GM12878 (cell line): ENCODE results near the gene CETN3. TPM values are rescaled to one million over a fixed set of nuclear protein-coding genes. Genes with fewer than 3 reads are reported as not detected.

Experiments
- ATAC-seq: fragments of 200-7000 bp; cut with Tn5 transposase; 3 replicates; pipeline ENCODE4 v1.9.1; 2020; ENCODE audit warnings: mild to moderate bottlenecking, moderate library complexity
- BruUV-seq: library from RNA; stranded (reverse); fragments of 400-500 nt; replicated peaks from 2 replicates; lab custom pipeline; 2021; lab: Mats Ljungman, UMichigan
- CTCF ChIA-PET: fragments of 300-600 bp; sonication (Branson Sonifier 250); formaldehyde crosslinking; extraction: SDS; loops from one replicate; lab custom pipeline; 2021; ENCODE audit warnings: inconsistent platforms; lab: Yijun Ruan, JAX
- POLR2A ChIA-PET: fragments of 350-600 bp; formaldehyde crosslinking; extraction: SDS; loops from one replicate; lab custom pipeline; 2021; ENCODE audit warnings: inconsistent platforms; lab: Charles Lee
- RAD21 ChIA-PET: fragments of 300-600 bp; sonication (Branson Sonifier 250); formaldehyde crosslinking; loops from one replicate; lab custom pipeline; 2023; ENCODE audit warnings: antibody characterized with exemption; ENCODE audit not compliant: unreplicated experiment; lab: Charles Lee
- SMC1A ChIA-PET: fragments of 300-600 bp; sonication (Branson Sonifier 250); formaldehyde crosslinking; loops from one replicate; lab custom pipeline; 2023; ENCODE audit not compliant: unreplicated experiment, uncharacterized antibody; lab: Charles Lee
- DNase-seq: peaks from one replicate; pipeline ENCODE4 v3.0.0-alpha.2; 2011; ENCODE audit warnings: low read depth, low spot score
- FAIRE-seq: peaks from 3 replicates; lab custom pipeline; 2011; peaks lifted over from hg19 to GRCh38; lab: Jason Lieb, UNC
- H2AFZ ChIP-seq: 2 replicates; pipeline ENCODE4 v1.6.0; 2011; ENCODE audit warnings: low read depth, low read length, control low read depth; ENCODE audit not compliant: control insufficient read depth
- H3K27ac ChIP-seq: 2 replicates; pipeline ENCODE4 v1.5.1; 2011; ENCODE audit warnings: control low read depth; ENCODE audit not compliant: control insufficient read depth, insufficient read depth
- H3K27me3 ChIP-seq, 2 experiments: replicated peaks in 1 of 2; 2 replicates each; pipeline versions ENCODE4 v1.6.0 to v1.6.1; 2011; ENCODE audit warnings: low read length in 1 of 2; ENCODE audit not compliant: control insufficient read depth in 2 of 2, insufficient read depth in 2 of 2
- H3K36me3 ChIP-seq, 2 experiments: 2 replicates each; pipeline ENCODE4 v1.5.1; 2011; ENCODE audit warnings: low read length in 1 of 2; ENCODE audit not compliant: control insufficient read depth in 2 of 2, insufficient read depth in 2 of 2
- H3K4me1 ChIP-seq: 2 replicates; pipeline ENCODE4 v1.6.1; 2011; ENCODE audit warnings: mild to moderate bottlenecking, low read length, moderate library complexity, mixed read lengths; ENCODE audit not compliant: control insufficient read depth, insufficient read depth
- H3K4me2 ChIP-seq: 2 replicates; pipeline ENCODE4 v1.6.0; 2011; ENCODE audit warnings: control low read depth; ENCODE audit not compliant: control insufficient read depth, insufficient read depth
- H3K4me3 ChIP-seq: fragments of 200-600 bp; sonication (generic); 2 replicates; pipeline ENCODE4 v1.5.1; 2016
- H3K79me2 ChIP-seq: 2 replicates; pipeline ENCODE4 v1.6.0; 2011; ENCODE audit warnings: low read length; ENCODE audit not compliant: control insufficient read depth, insufficient read depth
- H3K9ac ChIP-seq: 2 replicates; pipeline ENCODE4 v1.8.0; 2011; ENCODE audit warnings: low read length, control low read depth, mixed read lengths; ENCODE audit not compliant: control insufficient read depth, insufficient read depth
- H3K9me3 ChIP-seq: replicated peaks from 3 replicates; pipeline ENCODE4 v1.5.1; 2011; ENCODE audit warnings: mild to moderate bottlenecking, low read length; ENCODE audit not compliant: control insufficient read depth, insufficient read depth
- H4K20me1 ChIP-seq: 2 replicates; pipeline ENCODE4 v1.6.0; 2011; ENCODE audit not compliant: control insufficient read depth, insufficient read depth
- BCLAF1 ChIP-seq: fragments of 450-650 bp; IDR thresholded peaks from 2 replicates; pipeline ENCODE4 v1.6.1; 2017; ENCODE audit warnings: antibody characterized with exemption, mild to moderate bottlenecking, moderate library complexity
- CBX3 ChIP-seq: fragments of 200-600 bp; sonication (generic); IDR thresholded peaks from 2 replicates; pipeline ENCODE4 v1.6.1; 2016; ENCODE audit warnings: low read depth, borderline replicate concordance
- CEBPB ChIP-seq, 2 experiments: fragments of 150-350 bp in 1 of 2; IDR thresholded peaks; 2 replicates each; pipeline ENCODE4 v1.6.1; 2012 to 2014; ENCODE audit warnings: low read depth in 2 of 2, low read length in 2 of 2, borderline replicate concordance in 1 of 2, inconsistent platforms in 1 of 2
- DPF2 ChIP-seq: fragments of 450-650 bp; IDR thresholded peaks from 2 replicates; pipeline ENCODE4 v1.6.1; 2017; ENCODE audit warnings: mild to moderate bottlenecking
- ETV6 ChIP-seq, 2 experiments: fragments of 450-650 bp in 1 of 2; IDR thresholded peaks in 1 of 2; conservative IDR thresholded peaks in 1 of 2; 2 replicates each; pipeline ENCODE4 v1.6.1; 2014; ENCODE audit warnings: antibody characterized with exemption in 1 of 2, borderline replicate concordance in 1 of 2, low read depth in 1 of 2, mild to moderate bottlenecking in 1 of 2, moderate library complexity in 1 of 2
- IKZF1 ChIP-seq: fragments of 450-650 bp; conservative IDR thresholded peaks from 2 replicates; pipeline ENCODE4 v1.6.1; 2017; ENCODE audit warnings: antibody characterized with exemption, mild to moderate bottlenecking
- JUNB ChIP-seq: IDR thresholded peaks from 2 replicates; pipeline ENCODE4 v1.6.1; 2016; ENCODE audit warnings: antibody characterized with exemption, mild to moderate bottlenecking
- MTA3 ChIP-seq: IDR thresholded peaks from 2 replicates; pipeline ENCODE4 v1.6.1; 2012; ENCODE audit warnings: low read length, inconsistent platforms, borderline replicate concordance
- NBN ChIP-seq: fragments of 450-650 bp; IDR thresholded peaks from 2 replicates; pipeline ENCODE4 v1.6.1; 2016
- NFYB ChIP-seq: IDR thresholded peaks from 2 replicates; pipeline ENCODE4 v1.6.1; 2011; ENCODE audit warnings: low read depth, mild to moderate bottlenecking, low read length, improper control_type of control experiment, moderate library complexity; ENCODE audit not compliant: insufficient read depth
- POLR2AphosphoS2 ChIP-seq: IDR thresholded peaks from 2 replicates; pipeline ENCODE4 v1.6.1; 2011; ENCODE audit warnings: low read depth, mild to moderate bottlenecking, low read length, improper control_type of control experiment, moderate library complexity
- RELB ChIP-seq: fragments of 450-650 bp; IDR thresholded peaks from 2 replicates; pipeline ENCODE4 v1.6.1; 2017; ENCODE audit warnings: low read depth, mild to moderate bottlenecking, moderate library complexity
- ZBTB4 ChIP-seq: fragments of 450-650 bp; formaldehyde crosslinking; IDR thresholded peaks from 2 replicates; pipeline ENCODE4 v1.4.0; 2022; ENCODE audit warnings: mild to moderate bottlenecking, moderate library complexity
- ZNF274 ChIP-seq: IDR thresholded peaks from one replicate; pipeline ENCODE4 v1.8.0; 2011; ENCODE audit not compliant: insufficient read length, insufficient read depth
- WGBS: methylation state at CpG from one replicate; pipeline ENCODE4 v1.1.6; 2016; ENCODE audit warnings: low lambda C conversion rate; ENCODE audit not compliant: insufficient replicate concordance, insufficient coverage; ENCODE audit errors: missing lambda C conversion rate; 5-methylcytosine and 5-hydroxymethylcytosine counted together
- in situ Hi-C: fragments of 300-500 bp; cut with MboI; formaldehyde crosslinking; loops from 9 replicates; pipeline ENCODE4 v1.14.3; 2018; ENCODE audit warnings: mixed read lengths
- intact Hi-C: fragments of 100-400 bp; cut with micrococcal nuclease; formaldehyde crosslinking; loops from one replicate; pipeline ENCODE4 v1.14.2; 2022; ENCODE audit not compliant: unreplicated experiment
- polyA plus RNA-seq, 11 experiments: library from polyadenylated mRNA; depleted of rRNA in 4 of 11; unstranded in 6 of 11; stranded (reverse) in 5 of 11; fragments of >200 nt; fragmentation: Nextera tagmentation in 4 of 11; fragmentation: Illumina TruSeq in 1 of 11; extraction: Ambion mirVana in 4 of 11; extraction: Trizol in 1 of 11; gene quantifications; 1 replicate in 1 of 11; 2 replicates in 10 of 11; pipeline versions ENCODE4 v1.2.1 to v1.2.3, GENCODE V29; 2011 to 2016; ENCODE audit warnings: inconsistent platforms in 2 of 11, missing spikeins in 2 of 11, low read depth in 1 of 11
- total RNA-seq, 4 experiments: library from RNA; depleted of rRNA in 3 of 4; stranded (reverse); fragments of >200 nt in 3 of 4; fragmentation: Illumina TruSeq in 1 of 4; extraction: Trizol in 1 of 4; gene quantifications; 2 replicates each; pipeline versions ENCODE4 v1.2.1 to v1.2.3, GENCODE V29; 2013 to 2021

CETN3 gene
- total and polyA plus RNA-seq, 10 of the 15 experiments (the other 5 are each of a cell fraction or from before 2014, with no cell fraction given), result 16.8 to 59.1 (median 51.8) TPM

- in situ Hi-C loops, result loop anchor here (5.0 kb wide), 1 partner anchor 162 kb away; no protein-coding TSS in a partner anchor
- SMC1A ChIA-PET, result interaction anchor here (1.1 to 5.2 kb wide), 6 partner anchors 12 to 163 kb away, joined by 3 to 46 read pairs (median 20); partner anchors contain the start of gene LYSMD3
These were observed 31.1 kb upstream of the CETN3 start for GRCh38 chr5:90440644-90441043.

More at GRCh38 chr5:90440644-90441043, 31.1 kb upstream of the CETN3 start:
- no peaks in the 10 kb centered on the region for H3K27me3 ChIP-seq
- H3K4me3 ChIP-seq, result no peak overlapping the region
- WGBS, result 4% methylated on average over 2 of the region's 2 CpGs
- H2AFZ ChIP-seq, result peak overlapping the region; percentile 73
- H3K9me3 ChIP-seq, result no peaks in the 10 kb centered on the region
- CTCF ChIA-PET, result interaction anchor here (0.6 to 6.8 kb wide), 13 partner anchors 11 to 343 kb away, joined by 3 to 118 read pairs (median 5); partner anchors contain the start of gene LYSMD3
- H4K20me1 ChIP-seq, result no peaks in the 10 kb centered on the region
- no peak overlapping the region for H3K4me2 ChIP-seq
- POLR2A ChIA-PET, result no interaction called here
- ATAC-seq, result 0 out of 3 replicates have a peak, but pooled peaks have one; percentile 31
- no peak overlapping the region for H3K27ac ChIP-seq
- intact Hi-C loops, result loop anchor here (1.0 kb wide), 1 partner anchor 343 kb away; no protein-coding TSS in a partner anchor
- TF ChIP-seq NFYB, result no peak
- no peak for TF ChIP-seq NBN
- no peak for TF ChIP-seq CEBPB (IDR thresholded peaks at IDR 0.05; ENCODE audit: borderline replicate concordance in 1 of 2, low read depth in 2 of 2, low read length in 2 of 2)
- TF ChIP-seq JUNB, result no peak
- TF ChIP-seq ZBTB4 (CRISPR knock-in tag), result no peak
- TF ChIP-seq CBX3, result no peak
- TF ChIP-seq POLR2AphosphoS2, result no peak
- TF ChIP-seq ETV6 (conservative IDR thresholded peaks at IDR 0.05 in 1 of 2, IDR thresholded peaks at IDR 0.05 in 1 of 2; ENCODE audit: borderline replicate concordance in 1 of 2, low read depth in 1 of 2), result no peak
- TF ChIP-seq ZNF274, result no peak
- TF ChIP-seq MTA3, result no peak
- TF ChIP-seq BCLAF1, result no peak
- TF ChIP-seq IKZF1, result no peak
- TF ChIP-seq RELB, result no peak
- TF ChIP-seq DPF2, result no peak
- TF ChIP-seq, all 136 proteins: peak for 0
- Histone ChIP-seq H3K36me3 (no peaks in the 10 kb centered on the region), H3K79me2 (no peaks in the 10 kb centered on the region), H3K9ac (no peak overlapping the region), H3K4me1 (no peaks in the 10 kb centered on the region)
- FAIRE-seq (no peak), DNase-seq (no peak)
- RAD21 ChIA-PET, result interaction anchor here (1.2 to 4.4 kb wide), 4 partner anchors 36 to 343 kb away, joined by 4 to 43 read pairs (median 18); partner anchors contain the start of gene LYSMD3
- BruUV-seq, result no TSS peak
